HepG2 (cell line): ENCODE measurements around the gene HRNR. TPM values are rescaled to one million over a fixed set of nuclear protein-coding genes. Genes with fewer than 3 reads are reported as not detected.
"Not testable (repeated sequence)": the region's sequence is repeated elsewhere in the genome, so short reads cannot be mapped to it uniquely, and the experiment has no call there.

Experiments used
- ATAC-seq: fragments of 200-7000 bp; cut with Tn5 transposase; 3 replicates; pipeline ENCODE4 v1.9.1; 2020; ENCODE audit warnings: mild to moderate bottlenecking, moderate library complexity
- BruUV-seq: library from RNA; stranded (reverse); fragments of 400-500 nt; replicated peaks from 2 replicates; lab custom pipeline; 2021; lab: Mats Ljungman, UMichigan
- CTCF ChIA-PET: fragments of 300-600 bp; formaldehyde crosslinking; extraction: SDS; loops from one replicate; lab custom pipeline; 2021; ENCODE audit warnings: low total read pairs, inconsistent platforms, low intra/inter-chr PET ratio; lab: Yijun Ruan, JAX
- POLR2A ChIA-PET: fragments of 350-600 bp; sonication (Branson Sonifier 250); formaldehyde crosslinking; loops from one replicate; lab custom pipeline; 2020; ENCODE audit warnings: antibody characterized with exemption, inconsistent platforms; lab: Yijun Ruan, JAX
- DNase-seq: peaks from one replicate; pipeline ENCODE4 v3.0.0-alpha.2; 2015; ENCODE audit warnings: low spot score
- FAIRE-seq: peaks from 3 replicates; lab custom pipeline; 2011; peaks lifted over from hg19 to GRCh38; lab: Jason Lieb, UNC
- H2AFZ ChIP-seq: one replicate; pipeline ENCODE4 v1.6.1; 2011; ENCODE audit warnings: low read length, inconsistent platforms
- H3K27ac ChIP-seq: fragments of 300-600 bp; 3 replicates; pipeline ENCODE4 v1.8.0; 2011; ENCODE audit warnings: mixed run types, mild to moderate bottlenecking, mixed read lengths, low read length, inconsistent platforms; ENCODE audit not compliant: insufficient read depth; ENCODE audit errors: extremely low read length
- H3K27me3 ChIP-seq, 2 experiments: fragments of 200-600 bp in 1 of 2; 2 replicates in 1 of 2; 3 replicates in 1 of 2; pipeline versions ENCODE4 v1.6.0 to v1.8.0; 2011; ENCODE audit warnings: low read length in 2 of 2, mild to moderate bottlenecking in 2 of 2, moderate library complexity in 2 of 2, inconsistent platforms in 1 of 2; ENCODE audit not compliant: insufficient read depth in 2 of 2, control insufficient read depth in 1 of 2
- H3K36me3 ChIP-seq, 2 experiments: fragments of 200-600 bp in 1 of 2; replicated peaks in 1 of 2; 2 replicates in 1 of 2; 3 replicates in 1 of 2; pipeline versions ENCODE4 v1.5.1 to v1.8.0; 2011; ENCODE audit warnings: low read length in 2 of 2, inconsistent platforms in 1 of 2; ENCODE audit not compliant: insufficient read depth in 2 of 2, control insufficient read depth in 1 of 2
- H3K4me1 ChIP-seq: 2 replicates; pipeline ENCODE4 v1.5.1; 2012; ENCODE audit warnings: low read length, inconsistent platforms; ENCODE audit not compliant: insufficient read depth
- H3K4me2 ChIP-seq: 2 replicates; pipeline ENCODE4 v1.6.0; 2011; ENCODE audit warnings: low read depth, low read length, inconsistent platforms
- H3K4me3 ChIP-seq, 3 experiments: fragments of 200-600 bp in 1 of 3; sonication (generic), shearing (Covaris generic) in 1 of 3; replicated peaks in 1 of 3; 2 replicates each; pipeline ENCODE4 v1.5.1; 2011 to 2016; ENCODE audit warnings: low read length in 3 of 3, inconsistent platforms in 2 of 3, low read depth in 2 of 3, mild to moderate bottlenecking in 2 of 3, control low read depth in 1 of 3, mixed read lengths in 1 of 3; ENCODE audit not compliant: insufficient read depth in 1 of 3
- H3K79me2 ChIP-seq: one replicate; pipeline ENCODE4 v1.6.1; 2011; ENCODE audit warnings: low read length, inconsistent platforms; ENCODE audit not compliant: insufficient read depth
- H3K9ac ChIP-seq: 2 replicates; pipeline ENCODE4 v1.6.0; 2011; ENCODE audit warnings: mild to moderate bottlenecking, low read depth, low read length, inconsistent platforms; ENCODE audit not compliant: insufficient read depth
- H3K9me3 ChIP-seq: 2 replicates; pipeline ENCODE4 v1.5.1; 2012; ENCODE audit warnings: mild to moderate bottlenecking, low read length
- H4K20me1 ChIP-seq: 2 replicates; pipeline ENCODE4 v1.6.0; 2011; ENCODE audit warnings: inconsistent platforms, mild to moderate bottlenecking, low read length, moderate library complexity; ENCODE audit not compliant: insufficient read depth
- TBL1XR1 ChIP-seq: fragments of 150-350 bp; IDR thresholded peaks from 2 replicates; pipeline ENCODE4 v1.6.1; 2014; ENCODE audit warnings: borderline replicate concordance, low read length; ENCODE audit not compliant: partially characterized antibody
- ZEB1 ChIP-seq: IDR thresholded peaks from 2 replicates; pipeline ENCODE4 v1.6.1; 2012; ENCODE audit warnings: mild to moderate bottlenecking, low read depth, inconsistent platforms; ENCODE audit not compliant: insufficient replicate concordance
- WGBS: methylation state at CpG from one replicate; pipeline ENCODE4 v1.1.6; 2017; ENCODE audit warnings: low lambda C conversion rate; 5-methylcytosine and 5-hydroxymethylcytosine counted together
- in situ Hi-C: cut with HindIII; loops from 2 replicates; pipeline ENCODE4 v1.10.0; 2017; ENCODE audit warnings: low pct_unique_long_range_greater_than_20kb; ENCODE audit not compliant: extremely low pct_ligation_motif_present
- intact Hi-C: fragments of 100-400 bp; cut with micrococcal nuclease; formaldehyde crosslinking; loops from one replicate; pipeline ENCODE4 v1.10.0; 2022; ENCODE audit not compliant: unreplicated experiment
- polyA plus RNA-seq, 8 experiments: library from polyadenylated mRNA; depleted of rRNA in 3 of 8; stranded (reverse) in 7 of 8; unstranded in 1 of 8; fragments of >200 nt; fragmentation: Illumina TruSeq in 4 of 8; extraction: Trizol in 4 of 8; gene quantifications; 2 replicates each; pipeline versions ENCODE4 v1.2.1 to v1.2.3, GENCODE V29; 2011 to 2016; ENCODE audit warnings: low read depth in 4 of 8, missing spikeins in 1 of 8, mixed read lengths in 1 of 8; ENCODE audit not compliant: insufficient read depth in 1 of 8
- total RNA-seq, 5 experiments: library from RNA; depleted of rRNA; stranded (reverse); fragments of >200 nt; fragmentation: Illumina TruSeq; extraction: Trizol; gene quantifications; 2 replicates each; pipeline ENCODE4 v1.2.3, GENCODE V29; 2016; ENCODE audit warnings: low read depth in 1 of 5

The HRNR gene
- total and polyA plus RNA-seq, 2 of the 13 experiments (the other 11 are each of a cell fraction or from before 2014, with no cell fraction given), result not detected

- H3K27me3 ChIP-seq, intact Hi-C loops, H2AFZ ChIP-seq, H3K4me2 ChIP-seq, H3K36me3 ChIP-seq, H3K27ac ChIP-seq, DNase-seq, POLR2A ChIA-PET, CTCF ChIA-PET, H3K4me1 ChIP-seq, H3K4me3 ChIP-seq, ATAC-seq, in situ Hi-C loops, FAIRE-seq, H3K79me2 ChIP-seq, H3K9ac ChIP-seq, H4K20me1 ChIP-seq, BruUV-seq: not testable (repeated sequence)
- peaks cover 22% of the 10 kb centered on the region for H3K9me3 ChIP-seq
- 62% methylated on average over 12 of the region's 21 CpGs for WGBS
Measured at GRCh38 chr1:152214911-152215310, 9.1 kb downstream of the HRNR start.

- Histone ChIP-seq H3K27me3 (no peaks in the 10 kb centered on the region), H3K27ac (no peak overlapping the region), H3K9me3 (no peaks in the 10 kb centered on the region), H3K36me3 (no peaks in the 10 kb centered on the region), H3K79me2 (no peaks in the 10 kb centered on the region), H3K4me2 (no peak overlapping the region), H3K4me3 (no peak overlapping the region), H3K9ac (no peak overlapping the region), H4K20me1 (no peaks in the 10 kb centered on the region), H3K4me1 (no peaks in the 10 kb centered on the region), H2AFZ (no peak overlapping the region)
- BruUV-seq, result no TSS peak
- FAIRE-seq (no peak), ATAC-seq (no peak), DNase-seq (no peak)
- ChIA-PET CTCF (no interaction called here), POLR2A (no interaction called here)
- intact Hi-C loops, result no loop called here
- no peak for TF ChIP-seq TBL1XR1
- no peak for TF ChIP-seq ZEB1
- in situ Hi-C loops, result no loop called here
Measured at GRCh38 chr1:152198982-152199381, 25.0 kb downstream of the HRNR start.
